Neural cell (in vitro differentiated cells): ENCODE measurements around the gene MLC1. TPM values are rescaled to one million over a fixed set of nuclear protein-coding genes. Genes with fewer than 3 reads are reported as not detected.

Experiments used
- H2AFZ ChIP-seq: fragments of 200-600, 300-800 bp; sonication (generic), shearing (Covaris generic); 2 replicates; pipeline ENCODE4 v1.6.0; 2014; ENCODE audit warnings: low read depth, mild to moderate bottlenecking, antibody characterized with exemption, low read length, moderate library complexity
- H3F3A ChIP-seq: fragments of 200-600 bp; shearing (Covaris generic); 2 replicates; pipeline ENCODE4 v1.6.1; 2016; ENCODE audit warnings: mild to moderate bottlenecking, moderate library complexity, mixed read lengths, antibody characterized with exemption, low read length; ENCODE audit not compliant: insufficient read depth, poor library complexity, severe bottlenecking
- H3K27ac ChIP-seq: fragments of 200-600, 300-800 bp; sonication (generic), shearing (Covaris generic); 2 replicates; pipeline ENCODE4 v1.5.1; 2014; ENCODE audit warnings: mild to moderate bottlenecking, low read length, moderate library complexity
- H3K27me3 ChIP-seq: fragments of 300-800, 200-600 bp; sonication (generic), shearing (Covaris generic); 2 replicates; pipeline ENCODE4 v1.6.0; 2014; ENCODE audit warnings: mild to moderate bottlenecking, low read depth, low read length, moderate library complexity; ENCODE audit not compliant: insufficient read depth
- H3K36me3 ChIP-seq: fragments of 300-800, 200-600 bp; sonication (generic), shearing (Covaris generic); 2 replicates; pipeline ENCODE4 v1.5.1; 2014; ENCODE audit warnings: mild to moderate bottlenecking, antibody characterized with exemption, low read length, moderate library complexity; ENCODE audit not compliant: insufficient read depth
- H3K4me2 ChIP-seq: fragments of 300-800, 200-600 bp; sonication (generic), shearing (Covaris generic); 2 replicates; pipeline ENCODE4 v1.6.0; 2014; ENCODE audit warnings: mild to moderate bottlenecking, low read length
- H3K4me3 ChIP-seq: fragments of 300-800, 200-600 bp; sonication (generic), shearing (Covaris generic); 2 replicates; pipeline ENCODE4 v1.5.1; 2014; ENCODE audit warnings: mild to moderate bottlenecking, low read length, moderate library complexity
- H3K79me2 ChIP-seq: fragments of 200-600 bp; shearing (Covaris generic); replicated peaks from 2 replicates; pipeline ENCODE4 v1.6.0; 2014; ENCODE audit warnings: mild to moderate bottlenecking, low read length, moderate library complexity; ENCODE audit not compliant: insufficient read depth
- H3K9ac ChIP-seq: fragments of 300-800, 200-600 bp; sonication (generic), shearing (Covaris generic); 2 replicates; pipeline ENCODE4 v1.6.1; 2016; ENCODE audit warnings: mild to moderate bottlenecking, low read length, mixed read lengths
- H3K9me2 ChIP-seq: fragments of 200-600 bp; shearing (Covaris generic); 2 replicates; pipeline ENCODE4 v1.6.1; 2016; ENCODE audit warnings: mild to moderate bottlenecking, low read length, mixed read lengths; ENCODE audit not compliant: insufficient read depth
- H3K9me3 ChIP-seq: fragments of 200-600, 300-800 bp; sonication (generic), shearing (Covaris generic); 2 replicates; pipeline ENCODE4 v1.6.1; 2016; ENCODE audit warnings: mild to moderate bottlenecking, mixed run types, low read length, moderate library complexity, mixed read lengths
- H4K20me1 ChIP-seq: fragments of 200-600 bp; shearing (Covaris generic); 2 replicates; pipeline ENCODE4 v1.6.1; 2016; ENCODE audit warnings: mild to moderate bottlenecking, mixed run types; ENCODE audit not compliant: insufficient read depth
- CTCF ChIP-seq: fragments of 450-650 bp; IDR thresholded peaks from 2 replicates; pipeline ENCODE4 v1.5.1; 2014; ENCODE audit warnings: antibody characterized with exemption, mild to moderate bottlenecking, moderate library complexity; ENCODE audit not compliant: poor library complexity, severe bottlenecking
- EP300 ChIP-seq: fragments of 450-650 bp; conservative IDR thresholded peaks from 2 replicates; pipeline ENCODE4 v1.6.1; 2014; ENCODE audit warnings: antibody characterized with exemption, mild to moderate bottlenecking, moderate library complexity; ENCODE audit not compliant: poor library complexity, severe bottlenecking
- EZH2 ChIP-seq: fragments of 200-600, 300-800 bp; shearing (Covaris generic), sonication (generic); IDR thresholded peaks from 2 replicates; pipeline ENCODE4 v1.6.1; 2014; ENCODE audit warnings: antibody characterized with exemption, low read length, borderline replicate concordance, mild to moderate bottlenecking; ENCODE audit not compliant: insufficient read depth, poor library complexity, severe bottlenecking
- MXI1 ChIP-seq: fragments of 450-650 bp; conservative IDR thresholded peaks from 2 replicates; pipeline ENCODE4 v1.6.1; 2014; ENCODE audit warnings: antibody characterized with exemption, mild to moderate bottlenecking; ENCODE audit not compliant: poor library complexity, severe bottlenecking
- POLR2AphosphoS5 ChIP-seq: IDR thresholded peaks from 2 replicates; pipeline ENCODE4 v1.6.1; 2012
- RAD21 ChIP-seq: fragments of 450-650 bp; conservative IDR thresholded peaks from 2 replicates; pipeline ENCODE4 v1.6.1; 2014; ENCODE audit warnings: antibody characterized with exemption, mild to moderate bottlenecking, moderate library complexity
- REST ChIP-seq: IDR thresholded peaks from 2 replicates; pipeline ENCODE4 v1.6.1; 2012; ENCODE audit warnings: borderline replicate concordance
- SMC3 ChIP-seq: fragments of 450-650 bp; conservative IDR thresholded peaks from 2 replicates; pipeline ENCODE4 v1.6.1; 2014; ENCODE audit warnings: antibody characterized with exemption, mild to moderate bottlenecking, moderate library complexity; ENCODE audit not compliant: poor library complexity
- TAF1 ChIP-seq: IDR thresholded peaks from 2 replicates; pipeline ENCODE4 v1.6.1; 2012; ENCODE audit warnings: low read depth
- polyA plus RNA-seq: library from polyadenylated mRNA; depleted of rRNA; stranded (reverse); fragments of >200 nt; gene quantifications from 2 replicates; pipeline ENCODE4 v1.2.3, GENCODE V29; 2014

Gene MLC1
- polyA plus RNA-seq, 1 donor from 2014 or later, result not detected

- H3K9me3 ChIP-seq, result no peaks in the 10 kb centered on the region
- H3K27ac ChIP-seq, result no peak overlapping the region
- peaks cover 7% of the 10 kb centered on the region for H3K27me3 ChIP-seq
- TF ChIP-seq REST (no peak), CTCF (peak; percentile 96), SMC3 (peak; percentile 97), RAD21 (peak; percentile 94)
- no peaks in the 10 kb centered on the region for H3F3A ChIP-seq
- H3K4me2 ChIP-seq, result no peak overlapping the region
- no peaks in the 10 kb centered on the region for H3K79me2 ChIP-seq
- no peak overlapping the region for H2AFZ ChIP-seq
- no peaks in the 10 kb centered on the region for H3K9me2 ChIP-seq
- peak overlapping the region; percentile 44 for H3K9ac ChIP-seq
- peak overlapping the region; percentile 63 for H3K4me3 ChIP-seq
- no peaks in the 10 kb centered on the region for H3K36me3 ChIP-seq
- no peaks in the 10 kb centered on the region for H4K20me1 ChIP-seq
Measured at GRCh38 chr22:50030297-50031188, 54.7 kb downstream of the MLC1 start.

GRCh38 chr22:50027639-50028537 lies 57.3 kb downstream of the MLC1 start:
- Histone ChIP-seq H3K27me3 (peaks cover 7% of the 10 kb centered on the region), H3K4me2 (no peak overlapping the region), H3K4me3 (no peak overlapping the region), H3K9me3 (no peaks in the 10 kb centered on the region), H4K20me1 (no peaks in the 10 kb centered on the region), H2AFZ (no peak overlapping the region), H3K36me3 (no peaks in the 10 kb centered on the region), H3F3A (no peaks in the 10 kb centered on the region), H3K9me2 (no peaks in the 10 kb centered on the region), H3K27ac (no peak overlapping the region), H3K79me2 (no peaks in the 10 kb centered on the region), H3K9ac (no peak overlapping the region)
- TF ChIP-seq EP300 (no peak), TAF1 (no peak), SMC3 (no peak), POLR2AphosphoS5 (no peak), EZH2 (no peak), MXI1 (no peak), RAD21 (no peak), CTCF (no peak), REST (no peak)
